ENCODE results near the gene SLC39A11. TPM values are rescaled to one million over a fixed set of nuclear protein-coding genes. Genes with fewer than 3 reads are reported as not detected.

SLC39A11 gene
- total RNA-seq, 1 donor from 2014 or later: 26.0 TPM

- no peak for DNase-seq (ENCODE audit: low spot score in 2 of 2, unreplicated experiment in 2 of 2)
- H3K36me3 Mint-ChIP-seq: peaks cover 2% of the 10 kb centered on the region
- no peaks in the 10 kb centered on the region for H3K4me1 Mint-ChIP-seq
- H3K27me3 Mint-ChIP-seq (ENCODE audit: low read depth): no peaks in the 10 kb centered on the region
- no peak for TF ChIP-seq CTCF (IDR thresholded peaks at IDR 0.05; ENCODE audit: unreplicated experiment)
- H3K27ac Mint-ChIP-seq: no peak overlapping the region
- peaks cover 31% of the 10 kb centered on the region for H3K9me3 Mint-ChIP-seq
- no peak overlapping the region for H3K4me3 Mint-ChIP-seq
Measured at GRCh38 chr17:72870367-72870985, 222.0 kb downstream of the SLC39A11 start.

- peaks cover 27% of the 10 kb centered on the region for H3K9me3 Mint-ChIP-seq
- no peak for TF ChIP-seq CTCF (IDR thresholded peaks at IDR 0.05; ENCODE audit: unreplicated experiment)
- H3K36me3 Mint-ChIP-seq: peaks cover 2% of the 10 kb centered on the region
- H3K4me1 Mint-ChIP-seq: no peaks in the 10 kb centered on the region
- H3K27me3 Mint-ChIP-seq (ENCODE audit: low read depth): no peaks in the 10 kb centered on the region
- no peak overlapping the region for H3K4me3 Mint-ChIP-seq
- no peak for DNase-seq (ENCODE audit: low spot score in 2 of 2, unreplicated experiment in 2 of 2)
- no peak overlapping the region for H3K27ac Mint-ChIP-seq
Measured at GRCh38 chr17:72869630-72870029, 222.9 kb downstream of the SLC39A11 start.

GRCh38 chr17:72865954-72866353, 226.5 kb downstream of the SLC39A11 start:
- Mint-ChIP-seq H3K27ac (no peak overlapping the region), H3K36me3 (peaks cover 2% of the 10 kb centered on the region), H3K4me3 (no peak overlapping the region), H3K9me3 (peaks cover 14% of the 10 kb centered on the region), H3K4me1 (no peaks in the 10 kb centered on the region), H3K27me3 (ENCODE audit: low read depth) (no peaks in the 10 kb centered on the region)
- TF ChIP-seq CTCF (IDR thresholded peaks at IDR 0.05; ENCODE audit: unreplicated experiment): no peak
- no peak for DNase-seq (ENCODE audit: low spot score in 2 of 2, unreplicated experiment in 2 of 2)

- H3K4me3 Mint-ChIP-seq: no peak overlapping the region
- no peaks in the 10 kb centered on the region for H3K27me3 Mint-ChIP-seq (ENCODE audit: low read depth)
- H3K4me1 Mint-ChIP-seq: no peaks in the 10 kb centered on the region
- no peak for DNase-seq (ENCODE audit: low spot score in 2 of 2, unreplicated experiment in 2 of 2)
- H3K27ac Mint-ChIP-seq: no peak overlapping the region
- H3K9me3 Mint-ChIP-seq: peaks cover 19% of the 10 kb centered on the region
- H3K36me3 Mint-ChIP-seq: peaks cover 2% of the 10 kb centered on the region
- no peak for TF ChIP-seq CTCF (IDR thresholded peaks at IDR 0.05; ENCODE audit: unreplicated experiment)
Measured at GRCh38 chr17:72863526-72864211, 228.8 kb downstream of the SLC39A11 start.

GRCh38 chr17:72862276-72862999, 230.1 kb downstream of the SLC39A11 start:
- no peak for DNase-seq (ENCODE audit: low spot score in 2 of 2, unreplicated experiment in 2 of 2)
- TF ChIP-seq CTCF (IDR thresholded peaks at IDR 0.05; ENCODE audit: unreplicated experiment): no peak
- peaks cover 5% of the 10 kb centered on the region for H3K36me3 Mint-ChIP-seq
- H3K27me3 Mint-ChIP-seq (ENCODE audit: low read depth): no peaks in the 10 kb centered on the region
- H3K27ac Mint-ChIP-seq: no peak overlapping the region
- no peak overlapping the region for H3K4me3 Mint-ChIP-seq
- peaks cover 31% of the 10 kb centered on the region for H3K9me3 Mint-ChIP-seq
- H3K4me1 Mint-ChIP-seq: no peaks in the 10 kb centered on the region
